DMS79 (cell line): Measurements from ENCODE around the gene RNF227.

Experiments used
- DNase-seq: peaks from one replicate; lab custom pipeline; 2025; lab: John Stamatoyannopoulos, UW

The RNF227 gene

DNA sequence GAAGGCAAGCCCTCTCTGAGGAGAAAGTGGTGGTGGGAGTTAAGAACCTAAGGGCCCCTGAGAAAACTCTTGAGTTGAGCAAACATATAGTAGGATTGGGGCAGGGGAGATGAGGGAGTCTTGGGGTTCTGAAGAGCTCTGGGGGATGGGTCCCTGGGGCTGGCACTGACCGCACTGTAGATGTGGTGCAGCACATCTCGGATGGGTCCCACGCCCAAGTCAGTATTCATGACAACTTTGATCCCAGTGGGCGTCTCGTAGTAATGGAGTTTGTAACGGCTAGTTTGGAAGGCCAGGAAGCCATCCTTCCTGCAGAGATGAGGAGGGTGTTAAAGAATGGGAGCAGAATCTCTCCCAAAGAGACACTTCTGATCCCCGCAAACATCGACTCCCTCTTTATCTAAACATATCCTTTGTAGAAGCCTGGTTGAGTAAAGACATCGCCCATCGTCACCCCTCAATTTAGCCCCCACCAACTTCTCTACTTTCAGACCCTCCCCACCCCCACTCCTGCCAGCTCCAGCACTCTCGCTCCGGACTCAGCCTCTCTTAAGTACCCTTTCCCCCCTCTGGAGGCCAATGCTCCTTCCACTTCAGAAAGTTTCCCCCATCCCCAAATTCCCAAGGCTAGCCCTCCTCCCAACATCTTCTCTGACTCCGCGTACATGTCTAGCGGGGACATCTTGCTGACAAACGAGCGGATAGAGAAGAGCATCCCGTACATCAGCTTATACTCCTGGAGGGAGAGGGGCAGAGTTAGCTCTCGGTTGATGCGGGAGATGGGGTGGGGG is 14.9 kb upstream of the RNF227 start:
- no peak for DNase-seq

DNA sequence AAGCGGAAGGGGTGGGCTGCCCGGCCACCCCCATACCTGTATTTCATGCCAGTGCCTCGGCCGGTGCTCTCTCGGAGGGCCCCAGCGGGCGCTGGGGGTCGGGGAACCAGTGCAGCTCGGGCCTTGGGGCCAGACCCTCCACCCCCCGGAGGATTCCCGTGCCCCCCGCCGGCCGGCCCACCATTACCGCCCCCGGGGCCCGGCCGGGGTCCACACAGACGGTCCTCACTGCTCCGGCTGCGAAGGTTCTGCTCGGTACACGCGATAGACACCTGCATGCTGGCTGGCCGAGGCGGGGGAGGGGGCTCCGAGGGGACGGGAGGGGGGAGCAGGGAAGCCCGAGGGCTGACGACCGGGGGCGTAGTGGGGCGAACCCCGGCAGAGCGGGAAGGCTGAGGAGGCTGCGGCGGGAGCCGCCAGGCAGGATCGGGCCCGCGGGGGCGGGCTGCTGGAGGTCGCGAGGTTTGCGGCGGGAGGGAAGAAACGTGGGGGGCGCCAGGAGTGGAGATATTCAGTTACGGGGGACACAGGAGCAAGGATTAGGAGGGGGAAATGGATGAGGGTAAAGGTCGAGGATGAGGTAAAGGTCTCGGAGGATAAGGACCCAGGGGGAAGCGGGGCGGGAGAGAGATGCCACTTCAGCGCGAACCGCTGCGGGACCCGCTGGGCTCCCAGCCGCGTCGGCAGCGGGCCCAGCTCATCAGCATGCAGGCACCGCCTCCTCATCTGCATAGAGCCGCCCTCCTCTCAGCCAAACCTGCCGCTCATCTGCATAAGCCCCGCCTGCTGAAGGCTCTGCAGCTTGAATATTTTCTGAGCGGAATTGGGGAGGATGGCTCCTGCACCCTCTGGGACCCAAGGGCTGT is 13.3 kb upstream of the RNF227 start, which contains the start of gene KCNAB3:
KCNAB3 (minus strand) TSS at position 699 of the 866 bp plus-strand sequence; CDS start at position 278, 421 bp downstream.
- DNase-seq = no peak

DNA sequence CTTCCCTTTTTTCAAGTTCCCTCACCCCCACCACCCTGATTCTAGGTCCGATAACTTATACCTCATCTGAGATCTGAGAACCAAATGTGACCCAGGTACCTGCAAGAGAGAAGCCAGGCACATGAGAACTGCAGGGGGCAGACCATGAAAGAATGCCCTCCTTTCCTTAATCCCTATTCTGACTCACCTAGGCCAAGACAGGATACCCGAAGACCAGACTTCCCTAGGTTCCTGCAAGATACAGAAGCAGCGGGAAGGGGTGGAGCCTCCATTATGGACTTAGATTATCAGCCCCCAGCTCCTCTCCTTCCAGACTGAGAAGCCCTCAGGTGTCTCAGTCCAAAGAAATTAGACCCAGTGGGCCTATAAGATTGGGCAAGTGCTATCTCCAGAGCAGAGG is 11.5 kb upstream of the RNF227 start:
- DNase-seq = no peak

DNA sequence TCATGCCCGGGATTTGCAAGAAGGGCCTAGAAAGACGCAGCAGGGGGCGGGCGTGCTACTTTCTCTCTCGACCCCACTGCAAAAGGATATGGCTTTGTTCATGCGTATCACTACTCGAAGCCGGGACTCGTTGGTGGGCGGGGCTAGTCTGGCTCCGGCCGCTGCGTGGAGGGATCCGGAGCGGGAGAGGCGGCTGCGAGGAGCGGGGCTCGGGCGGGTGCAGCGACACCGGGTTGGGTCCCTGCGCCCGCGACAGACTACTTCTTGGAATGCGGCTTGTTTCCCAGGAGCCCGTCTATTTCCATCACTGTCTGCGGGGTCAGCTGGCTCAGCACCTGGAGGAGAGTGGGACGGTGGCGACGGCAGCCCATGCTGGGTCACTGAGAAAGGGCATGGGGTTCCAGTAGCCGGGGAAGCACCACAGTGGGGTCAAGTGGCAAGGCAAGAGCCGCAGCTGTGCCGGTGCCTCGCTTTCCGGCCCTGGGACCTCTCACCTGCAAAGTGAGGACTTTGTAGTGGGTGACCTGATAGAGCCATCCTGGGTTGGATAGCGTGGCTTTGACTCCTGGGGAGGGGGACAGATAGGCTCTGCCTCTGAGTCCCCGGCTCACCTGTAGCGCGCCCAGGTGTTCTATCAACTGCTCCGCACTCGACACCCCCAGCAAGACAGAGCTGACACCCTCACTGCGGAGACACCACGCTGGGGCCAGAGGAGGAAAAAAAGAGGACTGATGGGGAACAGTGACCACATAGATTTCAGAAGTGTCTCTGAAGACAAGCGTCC is 6.9 kb upstream of the RNF227 start:
- DNase-seq = peak; percentile 56

DNA sequence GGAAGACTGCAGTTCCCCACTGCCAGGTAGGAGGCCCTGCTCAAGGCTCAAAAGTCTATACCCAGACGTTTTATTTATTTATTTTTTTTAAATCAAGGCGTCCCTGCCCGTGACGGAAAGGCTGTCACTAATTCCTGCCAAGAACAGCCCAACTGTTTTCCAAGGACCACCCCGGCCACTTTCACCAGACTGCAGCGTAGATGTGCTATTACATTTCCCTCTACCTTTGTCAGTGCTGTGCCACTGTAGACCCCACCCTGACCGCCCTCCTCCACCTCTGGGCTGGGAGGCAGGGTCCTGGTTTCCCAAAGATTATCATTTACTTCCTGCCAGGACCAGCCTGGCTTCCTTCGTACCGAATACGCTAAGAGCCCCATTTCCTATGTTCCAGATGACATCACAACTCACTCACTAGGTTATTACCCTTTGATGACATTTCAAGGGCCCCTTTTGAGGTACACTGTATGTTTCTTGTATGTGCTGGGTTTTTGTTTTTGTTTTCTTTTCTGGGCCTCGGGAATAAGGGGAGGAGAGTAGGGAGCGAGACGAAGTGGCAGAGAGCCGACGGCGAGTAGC is 6.3 kb upstream of the RNF227 start:
- peak; percentile 28 for DNase-seq

DNA sequence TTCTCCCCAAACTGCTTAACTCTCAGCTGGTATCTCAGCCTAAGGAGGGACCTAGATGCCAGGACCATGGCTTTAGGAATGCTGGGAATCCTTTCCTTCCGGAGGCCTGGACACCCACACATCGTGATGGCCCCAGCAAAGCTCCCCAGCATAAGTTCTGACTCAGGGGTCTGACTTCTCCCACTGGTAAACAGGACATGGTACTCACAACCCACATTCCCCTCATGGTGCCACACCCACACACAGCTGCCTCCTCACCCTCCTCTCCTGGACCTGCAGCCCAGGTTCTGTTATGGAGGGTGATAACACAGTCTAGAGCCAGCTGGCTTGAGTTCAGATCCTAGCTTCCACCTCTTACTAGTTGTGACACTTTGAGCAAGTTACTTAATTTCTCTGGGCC is 719 bp upstream of the RNF227 start:
- no peak for DNase-seq

DNA sequence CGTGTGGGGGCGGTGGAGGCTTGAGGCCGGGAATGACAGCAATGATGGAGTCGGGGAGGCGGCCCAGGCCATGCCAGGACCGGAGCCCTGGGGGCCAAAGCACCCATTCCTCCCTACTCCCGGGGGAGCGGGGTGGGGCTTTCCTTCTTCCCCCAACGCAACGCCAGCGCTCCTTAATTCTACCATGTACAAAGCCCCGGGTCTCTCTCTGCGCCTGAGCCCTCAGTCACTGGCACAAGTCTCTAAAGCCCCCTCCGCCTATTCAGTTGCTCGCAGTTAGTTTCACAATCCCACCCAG is 245 bp upstream of the RNF227 start:
- no peak for DNase-seq

DNA sequence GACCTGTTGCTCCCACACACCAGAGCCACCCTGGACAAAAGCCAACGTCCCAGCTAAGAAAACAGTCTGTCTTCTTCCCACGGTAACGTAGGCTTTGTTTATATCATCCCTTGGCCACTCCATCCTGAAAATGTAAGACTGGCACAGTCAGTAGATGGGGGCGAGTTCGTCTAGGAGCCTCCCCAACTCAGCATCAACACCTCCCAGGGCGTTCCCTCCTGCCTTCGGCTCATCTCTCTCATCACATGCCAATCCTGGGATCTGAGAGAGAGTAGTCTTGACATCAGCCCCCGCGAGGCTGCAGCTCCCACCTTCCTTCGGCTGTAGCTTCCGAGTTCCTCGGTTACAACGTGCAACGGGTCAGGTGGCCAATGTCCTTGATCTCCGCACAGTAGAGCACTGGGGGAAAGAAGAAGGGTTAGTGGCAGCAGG is 894 bp downstream of the RNF227 start:
- DNase-seq = no peak

DNA sequence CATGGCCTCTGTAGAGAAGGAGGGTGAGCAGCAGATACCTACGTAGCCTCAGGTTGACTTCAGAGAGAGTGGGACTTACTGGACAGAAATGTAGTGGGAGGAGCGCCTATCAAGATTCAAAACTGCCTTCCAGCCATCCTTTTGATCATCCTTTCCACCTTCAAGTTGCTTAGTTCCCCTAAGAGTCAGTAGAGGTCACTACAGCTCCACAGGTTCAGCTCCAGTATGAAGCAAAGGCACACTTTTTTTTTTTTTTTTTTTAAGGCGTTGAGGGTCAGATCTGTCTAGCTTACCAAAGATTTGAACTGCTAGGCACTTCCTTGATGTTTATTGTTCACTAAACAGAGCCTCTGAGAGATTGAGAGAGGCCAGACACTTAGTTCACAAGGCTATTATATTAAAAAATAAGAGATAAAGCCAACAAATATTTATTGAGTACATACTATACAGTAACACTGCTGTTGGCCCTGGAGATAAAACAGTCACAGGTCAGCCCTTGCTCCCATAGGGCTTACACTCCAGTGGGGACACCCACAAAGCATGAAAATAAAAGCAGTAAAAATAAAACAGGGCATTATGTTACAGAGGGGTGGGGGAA is 3.1 kb downstream of the RNF227 start:
- peak; percentile 59 for DNase-seq

DNA sequence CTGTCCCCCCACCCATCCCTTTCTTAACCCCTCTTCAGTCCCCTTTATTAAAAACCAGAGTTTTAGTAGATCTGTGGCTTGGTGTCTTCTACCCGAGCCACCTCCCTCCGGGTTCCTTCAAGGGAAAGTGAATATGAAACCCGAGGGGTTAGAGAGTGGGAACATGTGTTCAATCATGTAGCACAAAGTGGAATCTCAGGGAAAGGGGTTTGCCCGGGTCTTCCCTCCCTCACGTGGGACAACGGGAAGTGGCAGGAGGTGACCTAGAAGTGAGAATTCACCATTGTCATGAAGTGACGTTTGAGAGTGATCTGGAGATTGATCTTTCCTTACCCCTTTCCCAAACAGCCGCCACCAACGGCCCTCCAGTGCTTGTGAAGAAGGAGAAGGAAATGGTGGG is 5.0 kb downstream of the RNF227 start:
- DNase-seq = no peak

DNA sequence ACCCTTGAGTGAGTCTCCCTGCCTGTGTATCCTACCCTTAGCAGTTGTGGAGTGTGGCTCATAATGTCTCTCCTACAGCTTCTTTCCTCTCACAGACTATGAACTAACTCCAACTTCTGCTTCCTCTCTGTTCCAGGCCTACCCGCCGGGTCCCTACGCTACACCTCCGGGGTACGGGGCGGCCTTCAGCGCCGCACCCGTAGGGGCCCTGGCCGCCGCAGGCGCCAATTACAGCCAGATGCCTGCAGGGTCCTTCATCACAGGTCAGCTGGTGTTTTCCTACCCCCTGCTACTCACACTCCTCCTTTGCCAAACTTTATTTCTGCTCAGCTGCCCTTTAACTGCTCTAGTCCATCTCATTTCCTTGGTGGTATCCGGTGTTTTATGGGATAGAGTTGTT is 5.4 kb downstream of the RNF227 start:
- DNase-seq = no peak

DNA sequence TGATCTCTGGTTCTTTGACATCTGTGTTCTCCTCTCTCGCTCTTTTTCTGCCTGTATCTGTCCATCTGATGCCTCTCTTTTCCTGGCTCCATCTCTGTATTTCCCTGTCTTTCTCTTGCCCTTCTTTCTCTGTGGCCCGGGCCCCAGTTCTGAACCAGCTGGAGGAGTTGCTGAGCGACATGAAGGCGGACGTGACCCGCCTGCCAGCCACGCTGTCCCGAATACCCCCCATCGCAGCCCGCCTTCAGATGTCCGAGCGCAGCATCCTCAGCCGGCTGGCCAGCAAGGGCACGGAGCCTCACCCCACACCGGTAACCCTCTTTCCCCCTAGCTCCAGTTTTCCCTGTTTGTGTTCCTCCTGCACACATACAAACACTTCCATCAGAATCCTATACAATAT is 5.8 kb downstream of the RNF227 start:
- DNase-seq = no peak

DNA sequence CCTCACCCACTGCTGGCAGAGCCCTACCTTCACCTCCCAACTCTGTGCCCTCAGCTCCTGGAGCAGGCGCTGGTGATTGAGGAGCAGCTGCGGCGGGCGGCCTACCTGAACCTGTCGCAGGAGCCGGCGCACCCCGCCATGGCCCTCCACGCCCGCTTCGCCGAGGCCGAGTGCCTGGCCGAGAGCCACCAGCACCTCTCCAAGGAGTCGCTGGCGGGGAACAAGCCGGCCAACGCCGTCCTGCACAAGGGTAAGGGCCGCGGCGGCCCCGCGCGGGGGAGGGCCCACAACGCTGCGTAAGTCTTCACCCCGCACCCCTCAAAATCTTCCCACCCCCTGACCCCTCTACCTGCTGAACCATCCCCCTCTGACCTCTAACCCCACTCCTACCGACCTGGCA is 7.0 kb downstream of the RNF227 start:
- DNase-seq = no peak

DNA sequence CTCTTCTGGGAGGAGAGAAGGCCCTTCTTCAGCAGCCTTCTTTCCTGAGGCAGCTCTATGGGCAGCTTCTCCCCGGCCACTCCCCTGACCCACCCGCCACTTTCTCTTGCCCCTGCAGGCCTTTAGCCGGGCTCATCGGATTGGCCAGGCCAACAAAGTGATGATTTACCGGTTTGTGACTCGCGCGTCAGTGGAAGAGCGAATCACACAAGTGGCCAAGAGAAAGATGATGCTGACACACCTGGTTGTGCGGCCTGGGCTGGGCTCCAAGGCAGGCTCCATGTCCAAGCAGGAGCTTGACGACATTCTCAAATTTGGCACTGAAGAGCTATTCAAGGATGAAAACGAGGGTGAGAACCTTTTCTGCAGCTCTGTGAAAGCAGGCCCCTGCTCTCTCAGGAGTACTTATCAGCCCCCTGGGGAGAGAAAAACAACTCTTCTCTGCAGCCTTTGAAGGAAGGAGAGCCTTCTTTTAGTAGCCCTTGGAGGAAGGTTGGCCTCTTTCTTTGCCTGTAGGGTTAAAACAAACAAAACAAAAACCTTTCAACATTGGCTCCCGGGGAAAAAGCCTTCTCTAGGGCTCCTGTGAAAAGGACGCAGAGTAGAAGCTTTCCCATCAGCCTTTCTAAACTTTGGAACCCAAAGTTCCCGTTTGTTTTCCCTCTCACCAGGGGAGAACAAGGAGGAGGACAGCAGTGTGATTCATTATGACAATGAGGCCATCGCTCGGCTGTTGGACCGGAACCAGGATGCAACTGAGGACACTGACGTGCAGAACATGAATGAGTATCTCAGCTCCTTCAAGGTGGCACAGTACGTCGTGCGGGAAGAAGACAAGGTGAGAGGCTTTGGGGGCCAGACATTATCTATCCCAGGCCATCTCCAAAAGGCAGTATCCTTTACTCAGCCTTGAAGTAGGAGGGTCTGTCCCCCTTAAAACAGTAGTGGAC is 12.7 kb downstream of the RNF227 start:
- peak; percentile 99 for DNase-seq

DNA sequence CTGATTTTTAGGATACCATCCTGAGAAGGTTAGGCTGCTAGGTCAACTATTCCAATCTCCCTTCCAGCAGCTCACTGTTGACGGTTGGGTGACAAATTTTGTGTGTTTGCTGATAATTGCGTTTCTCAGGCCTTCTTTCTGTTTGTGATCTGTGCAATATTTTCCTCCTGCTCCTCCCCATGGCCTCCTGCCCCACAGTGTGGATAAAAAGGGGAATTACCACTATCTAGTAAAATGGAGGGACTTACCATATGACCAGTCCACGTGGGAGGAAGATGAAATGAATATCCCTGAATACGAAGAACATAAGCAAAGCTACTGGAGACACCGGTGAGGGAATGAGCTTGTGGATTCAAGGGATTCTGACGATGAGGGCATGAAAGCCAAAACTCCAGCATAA is 18.3 kb downstream of the RNF227 start:
- no peak for DNase-seq

DNA sequence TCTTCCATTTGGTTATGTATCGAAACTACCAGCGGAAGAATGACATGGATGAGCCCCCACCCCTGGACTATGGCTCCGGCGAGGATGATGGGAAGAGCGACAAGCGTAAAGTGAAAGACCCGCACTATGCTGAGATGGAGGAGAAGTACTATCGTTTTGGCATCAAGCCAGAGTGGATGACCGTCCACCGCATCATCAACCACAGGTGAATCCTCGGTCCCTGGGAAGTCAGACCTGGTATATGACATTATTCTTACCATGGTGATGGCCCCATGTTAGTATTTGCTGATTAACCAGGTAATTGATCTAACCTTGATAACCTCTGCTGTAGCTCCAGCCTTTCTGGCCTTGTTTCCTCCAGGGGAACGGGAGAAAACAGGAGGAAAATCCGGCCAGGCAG is 19.0 kb downstream of the RNF227 start:
- no peak for DNase-seq

DNA sequence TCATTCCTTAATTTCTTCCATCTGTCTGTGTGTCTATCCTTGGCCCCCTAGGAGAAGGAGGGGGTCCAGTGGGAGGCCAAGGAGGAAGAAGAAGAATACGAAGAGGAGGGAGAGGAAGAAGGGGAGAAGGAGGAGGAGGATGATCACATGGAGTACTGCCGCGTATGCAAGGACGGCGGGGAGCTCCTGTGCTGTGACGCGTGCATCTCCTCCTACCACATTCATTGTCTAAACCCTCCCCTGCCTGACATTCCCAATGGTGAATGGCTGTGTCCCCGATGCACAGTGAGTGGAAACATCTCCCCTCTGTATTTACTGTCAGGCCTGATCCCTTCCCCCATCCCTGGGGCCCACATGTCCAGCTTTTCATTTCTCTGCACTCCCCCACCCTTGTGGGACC is 21.2 kb downstream of the RNF227 start:
- DNase-seq = no peak

DNA sequence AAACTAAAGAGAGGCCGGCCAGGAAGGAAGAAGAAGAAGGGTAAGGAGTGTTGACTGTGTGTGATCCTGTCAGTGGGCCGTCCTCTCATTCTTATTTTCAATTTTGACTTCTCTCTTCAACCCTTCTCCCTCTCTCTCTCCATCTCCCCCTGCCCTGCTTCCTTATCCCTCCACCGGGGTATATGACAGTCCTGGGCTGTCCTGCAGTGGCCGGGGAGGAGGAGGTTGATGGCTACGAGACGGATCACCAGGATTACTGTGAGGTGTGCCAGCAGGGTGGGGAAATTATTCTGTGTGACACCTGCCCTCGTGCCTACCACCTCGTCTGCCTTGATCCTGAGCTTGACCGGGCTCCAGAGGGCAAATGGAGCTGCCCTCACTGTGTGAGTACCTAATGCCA is 21.9 kb downstream of the RNF227 start:
- DNase-seq = no peak

DNA sequence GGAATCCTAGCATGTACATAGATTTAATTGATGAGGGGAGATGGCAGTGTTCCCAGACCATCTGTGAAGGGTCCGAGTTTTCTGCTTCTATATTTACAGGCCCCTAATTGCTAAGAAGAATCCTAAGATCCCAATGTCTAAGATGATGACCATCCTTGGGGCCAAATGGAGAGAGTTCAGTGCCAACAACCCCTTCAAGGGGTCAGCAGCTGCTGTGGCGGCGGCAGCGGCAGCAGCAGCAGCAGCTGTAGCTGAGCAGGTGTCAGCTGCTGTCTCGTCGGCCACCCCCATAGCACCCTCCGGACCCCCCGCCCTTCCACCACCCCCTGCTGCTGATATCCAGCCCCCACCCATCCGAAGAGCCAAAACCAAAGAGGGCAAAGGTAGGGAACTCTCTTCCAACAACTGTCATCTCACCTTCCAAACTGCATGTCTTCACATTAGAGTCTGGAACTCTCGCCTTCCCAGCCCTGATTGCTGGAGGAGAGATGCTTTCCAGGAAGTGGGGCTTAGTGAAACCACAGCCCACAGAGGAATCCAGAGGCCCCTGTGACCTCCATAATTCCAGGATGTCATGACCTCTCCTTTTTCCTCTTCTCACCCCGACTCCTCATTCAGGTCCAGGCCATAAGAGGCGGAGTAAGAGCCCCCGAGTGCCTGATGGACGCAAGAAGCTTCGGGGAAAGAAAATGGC is 22.8 kb downstream of the RNF227 start:
- DNase-seq = no peak
